ENCODE data around the gene SOWAHC.

GRCh38 chr2:109609352-109610024, 4.7 kb upstream of the SOWAHC start:
- no peak for TF ChIP-seq EZH2 (IDR thresholded peaks at IDR 0.05; ENCODE audit: borderline replicate concordance)
- TF ChIP-seq, protein P1, sequence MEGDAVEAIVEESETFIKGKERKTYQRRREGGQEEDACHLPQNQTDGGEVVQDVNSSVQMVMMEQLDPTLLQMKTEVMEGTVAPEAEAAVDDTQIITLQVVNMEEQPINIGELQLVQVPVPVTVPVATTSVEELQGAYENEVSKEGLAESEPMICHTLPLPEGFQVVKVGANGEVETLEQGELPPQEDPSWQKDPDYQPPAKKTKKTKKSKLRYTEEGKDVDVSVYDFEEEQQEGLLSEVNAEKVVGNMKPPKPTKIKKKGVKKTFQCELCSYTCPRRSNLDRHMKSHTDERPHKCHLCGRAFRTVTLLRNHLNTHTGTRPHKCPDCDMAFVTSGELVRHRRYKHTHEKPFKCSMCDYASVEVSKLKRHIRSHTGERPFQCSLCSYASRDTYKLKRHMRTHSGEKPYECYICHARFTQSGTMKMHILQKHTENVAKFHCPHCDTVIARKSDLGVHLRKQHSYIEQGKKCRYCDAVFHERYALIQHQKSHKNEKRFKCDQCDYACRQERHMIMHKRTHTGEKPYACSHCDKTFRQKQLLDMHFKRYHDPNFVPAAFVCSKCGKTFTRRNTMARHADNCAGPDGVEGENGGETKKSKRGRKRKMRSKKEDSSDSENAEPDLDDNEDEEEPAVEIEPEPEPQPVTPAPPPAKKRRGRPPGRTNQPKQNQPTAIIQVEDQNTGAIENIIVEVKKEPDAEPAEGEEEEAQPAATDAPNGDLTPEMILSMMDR (IDR thresholded peaks at IDR 0.05; ENCODE audit: poor library complexity), result no peak

Measured in hepatocyte (in vitro differentiated cells).